HepG2 (cell line): ENCODE results near the gene WBP1. TPM values are rescaled to one million over a fixed set of nuclear protein-coding genes. Genes with fewer than 3 reads are reported as not detected.

Experiments used
- CSRNP2 ChIP-seq: sonication (generic); formaldehyde crosslinking; conservative IDR thresholded peaks from 2 replicates; pipeline ENCODE4 v1.8.0; 2022; ENCODE audit warnings: low read depth, missing genetic modification reagents
- IRX3 ChIP-seq: sonication (generic); formaldehyde crosslinking; IDR thresholded peaks from 2 replicates; pipeline ENCODE4 v1.8.1; 2023; ENCODE audit warnings: mild to moderate bottlenecking, low read depth, missing genetic modification reagents, borderline replicate concordance
- NFE2L1 ChIP-seq: sonication (generic); formaldehyde crosslinking; IDR thresholded peaks from 2 replicates; pipeline ENCODE4 v1.4.0; 2020; ENCODE audit warnings: missing genetic modification reagents, mild to moderate bottlenecking, borderline replicate concordance
- POGZ ChIP-seq: sonication (generic); formaldehyde crosslinking; IDR thresholded peaks from 2 replicates; pipeline ENCODE4 v1.4.0; 2020; ENCODE audit warnings: mild to moderate bottlenecking, missing genetic modification reagents
- REST ChIP-seq, 2 experiments: IDR thresholded peaks; 2 replicates each; pipeline ENCODE4 v1.6.1; 2011 to 2012; ENCODE audit warnings: low read length in 2 of 2, borderline replicate concordance in 1 of 2, low read depth in 1 of 2, mild to moderate bottlenecking in 1 of 2, moderate library complexity in 1 of 2
- SMYD3 ChIP-seq: sonication (generic); formaldehyde crosslinking; IDR thresholded peaks from 2 replicates; pipeline ENCODE4 v1.8.1; 2023; ENCODE audit warnings: mild to moderate bottlenecking, missing genetic modification reagents
- SP4 ChIP-seq: sonication (generic); formaldehyde crosslinking; IDR thresholded peaks from 2 replicates; pipeline ENCODE4 v1.8.1; 2023; ENCODE audit warnings: mild to moderate bottlenecking, missing genetic modification reagents
- THRA ChIP-seq: sonication (generic); formaldehyde crosslinking; IDR thresholded peaks from 2 replicates; pipeline ENCODE4 v1.4.0; 2020; ENCODE audit warnings: missing genetic modification reagents, borderline replicate concordance
- TRIM24 ChIP-seq: sonication (generic); formaldehyde crosslinking; IDR thresholded peaks from 2 replicates; pipeline ENCODE4 v1.8.0; 2022; ENCODE audit warnings: mild to moderate bottlenecking, missing genetic modification reagents
- ZMAT3 ChIP-seq: sonication (generic); formaldehyde crosslinking; conservative IDR thresholded peaks from 2 replicates; pipeline ENCODE4 v1.7.0; 2021; ENCODE audit warnings: missing genetic modification reagents
- ZNF260 ChIP-seq: sonication (generic); formaldehyde crosslinking; IDR thresholded peaks from 2 replicates; pipeline ENCODE4 v1.4.0; 2020; ENCODE audit warnings: missing genetic modification reagents, low read depth, mild to moderate bottlenecking, borderline replicate concordance
- ZNF34 ChIP-seq: sonication (generic); formaldehyde crosslinking; IDR thresholded peaks from 2 replicates; pipeline ENCODE4 v1.4.0; 2020; ENCODE audit warnings: mild to moderate bottlenecking, missing genetic modification reagents, borderline replicate concordance
- ZNF549 ChIP-seq: sonication (generic); formaldehyde crosslinking; IDR thresholded peaks from 2 replicates; pipeline ENCODE4 v1.5.0; 2020; ENCODE audit warnings: missing genetic modification reagents
- ZNF703 ChIP-seq: sonication (generic); formaldehyde crosslinking; IDR thresholded peaks from 2 replicates; pipeline ENCODE4 v1.5.1; 2020; ENCODE audit warnings: missing genetic modification reagents, mild to moderate bottlenecking, moderate library complexity, borderline replicate concordance
- ZNF790 ChIP-seq: sonication (generic); formaldehyde crosslinking; IDR thresholded peaks from 2 replicates; pipeline ENCODE4 v1.8.0; 2022; ENCODE audit warnings: missing genetic modification reagents, mild to moderate bottlenecking, borderline replicate concordance
- polyA plus RNA-seq, 8 experiments: library from polyadenylated mRNA; depleted of rRNA in 3 of 8; stranded (reverse) in 7 of 8; unstranded in 1 of 8; fragments of >200 nt; fragmentation: Illumina TruSeq in 4 of 8; extraction: Trizol in 4 of 8; gene quantifications; 2 replicates each; pipeline versions ENCODE4 v1.2.1 to v1.2.3, GENCODE V29; 2011 to 2016; ENCODE audit warnings: low read depth in 4 of 8, missing spikeins in 1 of 8, mixed read lengths in 1 of 8; ENCODE audit not compliant: insufficient read depth in 1 of 8
- total RNA-seq, 5 experiments: library from RNA; depleted of rRNA; stranded (reverse); fragments of >200 nt; fragmentation: Illumina TruSeq; extraction: Trizol; gene quantifications; 2 replicates each; pipeline ENCODE4 v1.2.3, GENCODE V29; 2016; ENCODE audit warnings: low read depth in 1 of 5
- TF ChIP-seq, protein P1 (sequence below): sonication (generic); formaldehyde crosslinking; IDR thresholded peaks from 2 replicates; pipeline ENCODE4; 2020; ENCODE audit warnings: missing genetic modification reagents, mild to moderate bottlenecking, borderline replicate concordance

WBP1 gene
- total and polyA plus RNA-seq, 2 of the 13 experiments (the other 11 are each of a cell fraction or from before 2014, with no cell fraction given), result 38.8 to 85.7 TPM

DNA sequence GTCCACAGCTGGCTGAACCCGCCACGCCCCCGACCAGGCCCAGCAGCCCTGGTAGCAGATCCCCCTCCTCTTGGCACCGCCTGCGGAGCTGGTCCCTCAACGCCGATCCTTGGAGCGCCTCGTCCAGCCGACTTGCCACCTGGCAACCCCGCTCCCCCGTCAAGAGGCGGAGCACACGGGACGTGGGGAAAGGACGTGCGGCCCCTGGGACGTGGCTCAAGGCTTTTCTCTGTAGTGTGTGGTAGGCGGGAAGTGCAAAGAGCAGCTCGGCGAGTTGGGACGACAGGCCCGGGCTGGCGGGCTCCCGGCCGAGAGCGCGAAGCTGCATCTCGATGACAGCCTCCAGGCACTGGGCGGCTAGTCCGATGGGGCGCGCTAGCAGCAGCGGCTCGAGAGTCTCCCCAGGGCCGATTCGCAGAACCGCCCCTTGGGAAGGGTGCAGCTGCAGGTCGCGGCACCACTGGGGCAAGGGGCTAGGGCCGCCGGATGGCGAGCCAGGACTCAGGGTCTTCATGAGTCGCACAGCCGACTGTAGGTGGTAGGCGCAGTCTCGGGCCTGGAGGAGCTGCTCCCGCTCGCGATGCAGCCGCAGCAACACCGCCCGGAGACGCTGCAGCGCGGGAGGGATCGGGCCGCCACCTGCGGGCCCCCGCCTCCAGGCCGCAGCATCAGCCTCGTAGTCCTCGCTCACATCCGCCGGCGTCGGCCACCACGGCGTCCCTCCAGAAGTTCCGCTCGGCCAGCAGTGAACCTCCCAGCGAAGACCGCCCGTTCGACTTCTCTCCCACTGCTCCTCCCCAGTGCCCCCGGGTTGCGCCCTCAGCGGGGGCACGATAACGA is 23.9 kb downstream of the WBP1 start (continued):
- TF ChIP-seq NFE2L1 (CRISPR knock-in tag) (peak; percentile 70; the same call in 1 of the 2 replicates), ZNF703 (CRISPR knock-in tag) (peak; percentile 52; the same call in 1 of the 2 replicates), CSRNP2 (CRISPR knock-in tag) (no peak), THRA (CRISPR knock-in tag) (no peak), ZNF34 (CRISPR knock-in tag) (0 out of 2 replicates have a peak, but pooled peaks have one; percentile 18), ZNF260 (no peak), SMYD3 (peak; percentile 61), IRX3 (peak; percentile 59; the same call in 1 of the 2 replicates), ZNF790 (CRISPR knock-in tag) (0 out of 2 replicates have a peak, but pooled peaks have one; percentile 30), ZMAT3 (CRISPR knock-in tag) (peak; percentile 55; the same call in 1 of the 2 replicates), ZNF549 (CRISPR knock-in tag) (no peak), REST (IDR thresholded peaks at IDR 0.05; ENCODE audit: borderline replicate concordance in 1 of 2, low read depth in 1 of 2, low read length in 2 of 2) (no peak), POGZ (CRISPR knock-in tag) (no peak), SP4 (no peak), TRIM24 (CRISPR knock-in tag) (no peak)
- TF ChIP-seq, protein P1, sequence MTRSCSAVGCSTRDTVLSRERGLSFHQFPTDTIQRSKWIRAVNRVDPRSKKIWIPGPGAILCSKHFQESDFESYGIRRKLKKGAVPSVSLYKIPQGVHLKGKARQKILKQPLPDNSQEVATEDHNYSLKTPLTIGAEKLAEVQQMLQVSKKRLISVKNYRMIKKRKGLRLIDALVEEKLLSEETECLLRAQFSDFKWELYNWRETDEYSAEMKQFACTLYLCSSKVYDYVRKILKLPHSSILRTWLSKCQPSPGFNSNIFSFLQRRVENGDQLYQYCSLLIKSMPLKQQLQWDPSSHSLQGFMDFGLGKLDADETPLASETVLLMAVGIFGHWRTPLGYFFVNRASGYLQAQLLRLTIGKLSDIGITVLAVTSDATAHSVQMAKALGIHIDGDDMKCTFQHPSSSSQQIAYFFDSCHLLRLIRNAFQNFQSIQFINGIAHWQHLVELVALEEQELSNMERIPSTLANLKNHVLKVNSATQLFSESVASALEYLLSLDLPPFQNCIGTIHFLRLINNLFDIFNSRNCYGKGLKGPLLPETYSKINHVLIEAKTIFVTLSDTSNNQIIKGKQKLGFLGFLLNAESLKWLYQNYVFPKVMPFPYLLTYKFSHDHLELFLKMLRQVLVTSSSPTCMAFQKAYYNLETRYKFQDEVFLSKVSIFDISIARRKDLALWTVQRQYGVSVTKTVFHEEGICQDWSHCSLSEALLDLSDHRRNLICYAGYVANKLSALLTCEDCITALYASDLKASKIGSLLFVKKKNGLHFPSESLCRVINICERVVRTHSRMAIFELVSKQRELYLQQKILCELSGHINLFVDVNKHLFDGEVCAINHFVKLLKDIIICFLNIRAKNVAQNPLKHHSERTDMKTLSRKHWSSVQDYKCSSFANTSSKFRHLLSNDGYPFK (CRISPR knock-in tag), result no peak; the same call in 1 of the 2 replicates
